SHP77 treated with DMSO at 0.1 percent for 48 hours (cell line): ENCODE results near the gene UGT1A6.

Experiments
- DNase-seq: peaks from one replicate; lab custom pipeline; 2025; lab: John Stamatoyannopoulos, UW

UGT1A6 gene

DNA sequence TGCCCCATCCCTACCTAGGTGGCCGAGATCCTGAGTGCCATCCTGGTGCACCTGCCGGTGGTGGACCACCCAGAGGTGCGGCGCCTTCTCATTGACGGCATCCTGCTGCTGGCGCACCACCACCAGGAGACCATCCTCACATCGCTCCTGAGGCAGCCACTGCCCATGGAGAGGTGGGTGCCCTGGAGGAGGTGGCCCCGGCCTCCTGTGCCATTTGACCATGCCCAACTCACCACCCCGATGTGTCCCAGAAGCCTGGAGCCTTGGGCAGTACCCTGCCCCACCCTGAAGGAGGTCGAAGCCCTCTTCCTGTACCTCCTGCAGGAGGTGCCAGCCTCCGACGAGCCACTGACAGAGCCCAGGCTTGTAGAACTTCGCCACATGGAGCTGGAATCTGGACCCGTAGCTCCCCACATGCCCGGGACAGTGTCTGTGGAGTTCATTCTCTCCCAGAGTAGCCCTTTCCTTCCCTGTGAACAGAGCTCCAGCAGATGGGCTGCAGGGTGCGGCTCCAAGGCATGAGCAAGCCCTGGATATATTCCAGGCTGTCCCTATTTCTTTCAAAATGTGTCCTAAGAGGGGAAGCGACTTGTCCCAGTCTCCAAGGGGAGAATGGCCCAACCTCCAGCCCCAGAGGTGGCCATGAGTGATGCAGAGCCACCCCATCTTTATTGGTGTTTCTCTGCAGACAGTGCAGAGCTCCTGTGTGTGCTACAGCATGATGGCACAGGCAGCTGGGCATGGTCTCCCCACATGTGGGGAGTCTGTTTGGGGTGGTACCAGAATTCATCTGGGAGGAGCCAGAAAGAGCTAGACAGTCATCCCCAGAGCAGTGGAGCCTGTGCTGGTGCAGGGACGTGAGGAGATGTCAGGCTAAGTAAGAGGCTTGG is 127.4 kb downstream of the UGT1A6 start:
- no peak for DNase-seq

DNA sequence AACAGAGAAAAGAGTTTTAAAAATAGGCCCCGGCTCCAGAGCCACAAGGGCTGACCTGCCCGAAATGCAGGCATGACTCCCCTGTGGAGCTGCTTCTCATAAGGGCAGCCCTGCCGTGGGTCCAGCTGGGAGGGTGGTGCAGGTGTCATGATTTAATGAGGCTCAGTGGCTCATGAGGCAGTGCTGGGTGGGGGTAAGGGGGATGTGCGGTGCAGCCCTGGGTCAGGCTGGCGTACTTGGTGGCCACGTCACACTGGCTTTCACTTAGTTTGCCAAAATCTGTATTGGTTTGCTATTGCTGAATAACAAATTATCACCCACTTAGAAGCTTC is 128.1 kb downstream of the UGT1A6 start:
- DNase-seq = no peak

DNA sequence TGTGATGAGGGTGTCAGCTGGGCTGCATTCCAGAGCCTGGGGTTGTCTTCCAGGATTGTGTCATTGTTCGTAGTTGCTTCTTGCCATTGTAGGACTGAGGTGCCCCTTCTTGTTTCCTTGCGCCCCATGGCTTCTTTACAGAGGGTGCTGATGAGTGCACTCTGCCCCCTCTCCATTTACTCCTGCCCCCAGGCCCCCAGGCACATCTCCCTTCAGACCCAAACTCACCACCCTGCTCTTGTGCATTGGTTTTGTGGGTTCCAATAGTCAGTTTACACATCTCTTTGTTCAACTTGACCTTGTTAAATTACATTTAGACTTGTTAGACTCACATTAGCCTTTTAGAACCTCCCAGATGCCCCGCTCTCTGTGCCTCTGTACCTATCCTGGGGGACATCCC is 128.5 kb downstream of the UGT1A6 start:
- DNase-seq = no peak

DNA sequence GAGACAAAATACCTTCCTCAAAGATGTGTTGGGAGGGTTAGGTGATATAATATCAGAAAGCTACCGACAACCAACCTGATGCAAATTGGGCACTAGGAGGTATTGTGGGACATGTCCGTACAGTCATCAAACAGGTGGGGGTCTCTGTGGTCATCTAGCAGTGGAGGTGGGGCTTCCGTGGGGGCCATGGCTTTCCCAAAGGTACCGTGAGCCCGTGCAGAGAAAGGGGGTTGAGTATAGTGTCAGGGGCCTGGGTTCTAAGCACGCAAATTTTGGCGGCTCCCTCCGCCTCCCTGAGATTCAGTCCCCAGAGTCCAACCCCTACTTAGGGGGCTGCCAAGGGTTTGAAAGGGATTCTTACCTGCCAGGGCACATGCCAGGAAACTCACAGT is 129.0 kb downstream of the UGT1A6 start:
- no peak for DNase-seq

DNA sequence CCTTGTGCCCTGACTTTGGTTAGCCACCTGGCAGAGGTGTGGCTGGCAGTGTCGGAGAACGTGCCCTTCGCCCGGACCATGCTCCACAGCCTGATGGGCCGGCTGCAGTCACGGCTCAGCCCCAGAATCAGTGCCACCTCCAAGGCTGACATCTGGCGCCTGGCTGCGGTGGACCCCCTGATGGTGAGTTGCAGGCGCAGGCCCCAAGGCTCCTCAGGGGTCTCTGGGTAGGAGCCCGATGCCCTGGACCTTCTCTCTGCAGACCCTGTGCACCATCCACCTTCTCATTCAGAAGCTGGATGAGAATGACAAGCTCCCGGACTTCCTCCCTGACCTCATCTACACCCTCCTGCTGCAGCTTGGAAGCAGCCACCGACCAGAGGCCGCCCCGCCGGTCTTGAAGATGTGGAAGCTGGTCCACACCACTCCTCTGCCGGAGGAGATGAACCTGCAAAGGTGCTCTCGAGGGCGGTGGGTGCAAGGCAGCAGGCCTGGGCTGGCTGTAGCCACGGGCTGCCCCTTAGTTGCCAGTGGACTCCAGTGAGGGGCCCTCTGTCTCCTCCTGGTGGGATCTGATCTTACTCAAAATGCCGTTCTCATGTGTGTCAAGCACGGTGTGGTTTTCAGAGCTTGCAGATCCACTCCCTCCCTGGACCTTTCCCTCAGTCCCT is 129.5 kb downstream of the UGT1A6 start:
- no peak for DNase-seq
